Parathyroid adenoma (tissue), 2 donors: ENCODE data around the gene KDM8.

ENCODE experiments used
- H2AFZ ChIP-seq: fragments of 300-600 bp; sonication (generic); one replicate; pipeline ENCODE4 v1.7.0; 2017; ENCODE audit warnings: antibody characterized with exemption, mild to moderate bottlenecking
- H3K27ac ChIP-seq: fragments of 300-600 bp; sonication (generic); one replicate; pipeline ENCODE4 v1.7.0; 2017
- H3K27me3 ChIP-seq: fragments of 300-600 bp; sonication (generic); one replicate; pipeline ENCODE4 v1.7.0; 2017; ENCODE audit warnings: low read length; ENCODE audit not compliant: control insufficient read depth, insufficient read depth
- H3K36me3 ChIP-seq: fragments of 300-600 bp; sonication (generic); one replicate; pipeline ENCODE4 v1.7.0; 2017; ENCODE audit warnings: low read length; ENCODE audit not compliant: control insufficient read depth, insufficient read depth
- H3K4me1 ChIP-seq: fragments of 300-600 bp; sonication (generic); one replicate; pipeline ENCODE4 v1.7.0; 2017; ENCODE audit warnings: control low read depth
- H3K4me2 ChIP-seq: fragments of 300-600 bp; sonication (generic); one replicate; pipeline ENCODE4 v1.7.0; 2017; ENCODE audit warnings: low read length
- H3K4me3 ChIP-seq: fragments of 300-600 bp; sonication (generic); one replicate; pipeline ENCODE4 v1.7.0; 2017; ENCODE audit warnings: low read depth, low read length
- H3K79me2 ChIP-seq: fragments of 300-600 bp; sonication (generic); one replicate; pipeline ENCODE4 v1.7.0; 2017; ENCODE audit warnings: control low read depth
- H3K9ac ChIP-seq: fragments of 300-600 bp; sonication (generic); one replicate; pipeline ENCODE4 v1.7.0; 2017; ENCODE audit warnings: mild to moderate bottlenecking
- H3K9me3 ChIP-seq: fragments of 300-600 bp; sonication (generic); one replicate; pipeline ENCODE4 v1.7.0; 2017; ENCODE audit warnings: low read length; ENCODE audit not compliant: control insufficient read depth
- CTCF ChIP-seq: fragments of 300-600 bp; sonication (generic); IDR thresholded peaks from one replicate; pipeline ENCODE4 v1.7.0; 2017; ENCODE audit warnings: antibody characterized with exemption, mild to moderate bottlenecking
- donor health status: primary hyperparathyroidism.

Gene KDM8

GRCh38 chr16:27223226-27223610 lies 19.9 kb downstream of the KDM8 start:
- Histone ChIP-seq H3K27ac (no peak overlapping the region), H3K9ac (no peak overlapping the region), H3K79me2 (no peaks in the 10 kb centered on the region), H3K27me3 (no peaks in the 10 kb centered on the region), H3K9me3 (no peaks in the 10 kb centered on the region), H3K4me2 (no peak overlapping the region), H3K4me1 (peaks cover 3% of the 10 kb centered on the region), H2AFZ (no peak overlapping the region), H3K4me3 (no peak overlapping the region), H3K36me3 (no peaks in the 10 kb centered on the region)
- no peak for TF ChIP-seq CTCF

- H2AFZ ChIP-seq: no peak overlapping the region
- no peaks in the 10 kb centered on the region for H3K9me3 ChIP-seq
- H3K27ac ChIP-seq: no peak overlapping the region
- no peaks in the 10 kb centered on the region for H3K79me2 ChIP-seq
- H3K4me2 ChIP-seq: no peak overlapping the region
- H3K36me3 ChIP-seq: no peaks in the 10 kb centered on the region
- H3K27me3 ChIP-seq: no peaks in the 10 kb centered on the region
- peaks cover 3% of the 10 kb centered on the region for H3K4me1 ChIP-seq
- no peak overlapping the region for H3K9ac ChIP-seq
- no peak overlapping the region for H3K4me3 ChIP-seq
- TF ChIP-seq CTCF: no peak
Observed at GRCh38 chr16:27223701-27224100, 20.4 kb downstream of the KDM8 start.

GRCh38 chr16:27224271-27224737 lies 21.0 kb downstream of the KDM8 start:
- H2AFZ ChIP-seq: no peak overlapping the region
- no peak overlapping the region for H3K4me2 ChIP-seq
- no peak overlapping the region for H3K27ac ChIP-seq
- peaks cover 3% of the 10 kb centered on the region for H3K4me1 ChIP-seq
- H3K27me3 ChIP-seq: no peaks in the 10 kb centered on the region
- TF ChIP-seq CTCF: no peak
- no peaks in the 10 kb centered on the region for H3K36me3 ChIP-seq
- H3K79me2 ChIP-seq: no peaks in the 10 kb centered on the region
- no peak overlapping the region for H3K4me3 ChIP-seq
- no peak overlapping the region for H3K9ac ChIP-seq
- no peaks in the 10 kb centered on the region for H3K9me3 ChIP-seq

- Histone ChIP-seq H3K4me3 (no peak overlapping the region), H2AFZ (no peak overlapping the region), H3K27ac (no peak overlapping the region), H3K4me1 (peaks cover 3% of the 10 kb centered on the region), H3K36me3 (no peaks in the 10 kb centered on the region), H3K27me3 (no peaks in the 10 kb centered on the region), H3K79me2 (no peaks in the 10 kb centered on the region), H3K4me2 (no peak overlapping the region), H3K9me3 (no peaks in the 10 kb centered on the region), H3K9ac (no peak overlapping the region)
- TF ChIP-seq CTCF: no peak
Observed at GRCh38 chr16:27224741-27225300, 21.5 kb downstream of the KDM8 start.
